SU-DHL-6 (cell line): ENCODE data around the gene CTRB2.

Source experiments
- H2AFZ ChIP-seq: fragments of 200-600 bp; sonication (generic); 2 replicates; pipeline ENCODE4 v1.6.1; 2014; ENCODE audit warnings: low read depth, mild to moderate bottlenecking, moderate library complexity, mixed read lengths, antibody characterized with exemption, low read length; ENCODE audit not compliant: severe bottlenecking
- H3F3A ChIP-seq: fragments of 200-600 bp; shearing (Covaris generic); 2 replicates; pipeline ENCODE4 v1.6.0; 2016; ENCODE audit warnings: antibody characterized with exemption, mild to moderate bottlenecking; ENCODE audit not compliant: insufficient read depth
- H3K27ac ChIP-seq: fragments of 200-600 bp; sonication (generic); 2 replicates; pipeline ENCODE4 v1.5.1; 2016; ENCODE audit warnings: low read depth, mild to moderate bottlenecking, low read length, moderate library complexity, mixed read lengths
- H3K27me3 ChIP-seq: fragments of 200-600 bp; sonication (generic), shearing (Covaris generic); 2 replicates; pipeline ENCODE4 v1.6.0; 2014; ENCODE audit warnings: mild to moderate bottlenecking, low read length
- H3K36me3 ChIP-seq: fragments of 200-600 bp; sonication (generic); 2 replicates; pipeline ENCODE4 v1.6.1; 2014; ENCODE audit warnings: mild to moderate bottlenecking, low read length, mixed read lengths
- H3K4me2 ChIP-seq: fragments of 300-600, 200-600 bp; shearing (Covaris generic), sonication (generic); 2 replicates; pipeline ENCODE4 v1.6.0; 2014; ENCODE audit warnings: low read length, low read depth, mild to moderate bottlenecking; ENCODE audit not compliant: poor library complexity, severe bottlenecking
- H3K4me3 ChIP-seq: fragments of 200-600 bp; sonication (generic); 2 replicates; pipeline ENCODE4 v1.5.1; 2014; ENCODE audit warnings: antibody characterized with exemption, low read length, mild to moderate bottlenecking, mixed read lengths; ENCODE audit not compliant: insufficient read depth, poor library complexity, severe bottlenecking
- H3K79me2 ChIP-seq: fragments of 200-600 bp; sonication (generic); 2 replicates; pipeline ENCODE4 v1.6.1; 2014; ENCODE audit warnings: mild to moderate bottlenecking, low read length, moderate library complexity; ENCODE audit not compliant: insufficient read depth
- H3K9ac ChIP-seq: fragments of 200-600 bp; sonication (generic); 2 replicates; pipeline ENCODE4 v1.7.0; 2014; ENCODE audit warnings: mild to moderate bottlenecking, low read length
- H3K9me2 ChIP-seq: fragments of 200-600 bp; sonication (generic); replicated peaks from 2 replicates; pipeline ENCODE4 v1.6.1; 2014; ENCODE audit warnings: low read length; ENCODE audit not compliant: insufficient read depth
- H3K9me3 ChIP-seq: fragments of 200-600 bp; sonication (generic); 2 replicates; pipeline ENCODE4 v1.6.1; 2014; ENCODE audit warnings: low read length, mixed read lengths; ENCODE audit not compliant: insufficient read depth
- H4K20me1 ChIP-seq: fragments of 200-600 bp; sonication (generic); 2 replicates; pipeline ENCODE4 v1.6.1; 2014; ENCODE audit warnings: low read depth, mild to moderate bottlenecking, antibody characterized with exemption, low read length, moderate library complexity, mixed read lengths
- CTCF ChIP-seq: fragments of 200-600 bp; sonication (generic); IDR thresholded peaks from one replicate; pipeline ENCODE4 v1.5.1; 2017; ENCODE audit warnings: antibody characterized with exemption, mild to moderate bottlenecking, low read length, moderate library complexity; ENCODE audit not compliant: insufficient read depth, poor library complexity, severe bottlenecking
- EZH2phosphoT487 ChIP-seq: fragments of 200-600 bp; sonication (generic), shearing (Covaris generic); conservative IDR thresholded peaks from 2 replicates; pipeline ENCODE4 v1.6.1; 2018; ENCODE audit warnings: mild to moderate bottlenecking, antibody characterized with exemption, low read length, moderate library complexity, mixed read lengths

The CTRB2 gene

GRCh38 chr16:75246504-75247205, 39.7 kb upstream of the CTRB2 start:
- TF ChIP-seq EZH2phosphoT487 = no peak
- TF ChIP-seq CTCF = no peak
- no peaks in the 10 kb centered on the region for H3K9me3 ChIP-seq
- no peaks in the 10 kb centered on the region for H3K36me3 ChIP-seq
- no peak overlapping the region for H3K4me2 ChIP-seq
- no peaks in the 10 kb centered on the region for H3K79me2 ChIP-seq
- H3K4me3 ChIP-seq = no peak overlapping the region
- H3F3A ChIP-seq = no peaks in the 10 kb centered on the region
- no peak overlapping the region for H3K27ac ChIP-seq
- H3K9ac ChIP-seq = no peak overlapping the region
- H3K27me3 ChIP-seq = peaks cover 3% of the 10 kb centered on the region; the same call in 1 of the 2 replicates
- H3K9me2 ChIP-seq = no peaks in the 10 kb centered on the region
- H2AFZ ChIP-seq = no peak overlapping the region
- H4K20me1 ChIP-seq = no peaks in the 10 kb centered on the region

- no peaks in the 10 kb centered on the region for H3K9me2 ChIP-seq
- H4K20me1 ChIP-seq = no peaks in the 10 kb centered on the region
- no peaks in the 10 kb centered on the region for H3K27me3 ChIP-seq
- no peak overlapping the region for H3K4me3 ChIP-seq
- no peak overlapping the region for H3K9ac ChIP-seq
- no peaks in the 10 kb centered on the region for H3K9me3 ChIP-seq
- no peaks in the 10 kb centered on the region for H3F3A ChIP-seq
- no peaks in the 10 kb centered on the region for H3K36me3 ChIP-seq
- H3K4me2 ChIP-seq = no peak overlapping the region
- H3K79me2 ChIP-seq = no peaks in the 10 kb centered on the region
- TF ChIP-seq EZH2phosphoT487 = no peak
- no peak for TF ChIP-seq CTCF
- H2AFZ ChIP-seq = no peak overlapping the region
- H3K27ac ChIP-seq = no peak overlapping the region
Measured at GRCh38 chr16:75244844-75245758, 38.1 kb upstream of the CTRB2 start.

GRCh38 chr16:75244225-75244809, 37.4 kb upstream of the CTRB2 start:
- no peaks in the 10 kb centered on the region for H3K36me3 ChIP-seq
- H3K27ac ChIP-seq = no peak overlapping the region
- no peak overlapping the region for H3K4me2 ChIP-seq
- H3F3A ChIP-seq = no peaks in the 10 kb centered on the region
- no peaks in the 10 kb centered on the region for H3K9me2 ChIP-seq
- H2AFZ ChIP-seq = no peak overlapping the region
- H3K9me3 ChIP-seq = no peaks in the 10 kb centered on the region
- no peaks in the 10 kb centered on the region for H3K27me3 ChIP-seq
- no peaks in the 10 kb centered on the region for H3K79me2 ChIP-seq
- no peaks in the 10 kb centered on the region for H4K20me1 ChIP-seq
- TF ChIP-seq EZH2phosphoT487 (no peak), CTCF (no peak)
- no peak overlapping the region for H3K4me3 ChIP-seq
- H3K9ac ChIP-seq = no peak overlapping the region
